Measurements from ENCODE around the gene TYROBP. TPM values are rescaled to one million over a fixed set of nuclear protein-coding genes. Genes with fewer than 3 reads are reported as not detected.

Gene TYROBP
- total RNA-seq: not detected in 2 replicates

GRCh38 chr19:35908010-35908441, at the start of gene TYROBP:
TYROBP (minus strand) TSS chr19:35908295; CDS start chr19:35908228, 67 bp downstream.

GRCh38 chr19:35935911-35936737, 28.0 kb upstream of the TYROBP start, which contains the start of gene LRFN3:
LRFN3 (plus strand) TSS chr19:35936374; CDS start chr19:35939426, 3,052 bp downstream.

GRCh38 chr19:35901854-35902661, 6.0 kb downstream of the TYROBP start, which contains the start of gene HCST:
HCST (plus strand) TSS chr19:35902529; CDS start chr19:35902594, 65 bp downstream.

GRCh38 chr19:35868172-35868822, 39.8 kb downstream of the TYROBP start, which contains the start of gene APLP1:
APLP1 (plus strand) TSS chr19:35868574; CDS start chr19:35868637, 63 bp downstream.

GRCh38 chr19:35856546-35857149, 51.4 kb downstream of the TYROBP start, which contains the start of gene KIRREL2:
KIRREL2 (plus strand) TSS chr19:35856911; CDS start chr19:35857120, 209 bp downstream.

Other genes with a start within 250 kb of the TYROBP start
- not detected in 2 replicates for gene UPK1A, start 241.8 kb downstream of the TYROBP start, total RNA-seq
- not detected in 2 replicates for gene ZBTB32, start 203.7 kb downstream of the TYROBP start, total RNA-seq
- 4.1 and 21.1 TPM in 2 replicates for gene KMT2B, start 190.3 kb downstream of the TYROBP start, total RNA-seq
- gene IGFLR1, start 165.8 kb downstream of the TYROBP start, total RNA-seq: under 0.01 and 0.43 TPM in 2 replicates
- 9.1 and 12.6 TPM in 2 replicates for gene U2AF1L4, start 162.9 kb downstream of the TYROBP start, total RNA-seq
- gene PSENEN, start 162.6 kb downstream of the TYROBP start, total RNA-seq: 14.9 and 15.7 TPM in 2 replicates
- 5.8 and 7.3 TPM in 2 replicates for gene LIN37, start 159.7 kb downstream of the TYROBP start, total RNA-seq
- gene HSPB6, start 151.3 kb downstream of the TYROBP start, total RNA-seq: under 0.01 and 0.28 TPM in 2 replicates
- gene PROSER3, start 150.1 kb downstream of the TYROBP start, total RNA-seq: 2.1 and 5.7 TPM in 2 replicates
- 0.57 TPM in 1 of 2 replicates, not detected in the other for gene ARHGAP33, start 132.7 kb downstream of the TYROBP start, total RNA-seq
- not detected in 2 replicates for gene PRODH2, start 95.5 kb downstream of the TYROBP start, total RNA-seq
- gene NPHS1, start 55.8 kb downstream of the TYROBP start, total RNA-seq: not detected in 2 replicates
- gene KIRREL2, start 51.4 kb downstream of the TYROBP start, total RNA-seq: not detected in 2 replicates
- 0.64 TPM in 1 of 2 replicates, not detected in the other for gene APLP1, start 39.7 kb downstream of the TYROBP start, total RNA-seq
- 3.4 and 3.6 TPM in 2 replicates for gene NFKBID, start 7.8 kb downstream of the TYROBP start, total RNA-seq
- 0.14 TPM in 1 of 2 replicates, not detected in the other for gene HCST, start 5.8 kb downstream of the TYROBP start, total RNA-seq
- 2.4 and 6.5 TPM in 2 replicates for gene LRFN3, start 28.1 kb upstream of the TYROBP start, total RNA-seq
- 7.5 and 16.1 TPM in 2 replicates for gene SDHAF1, start 86.9 kb upstream of the TYROBP start, total RNA-seq
- 1.4 and 5.2 TPM in 2 replicates for gene SYNE4, start 100.5 kb upstream of the TYROBP start, total RNA-seq
- 12.0 and 15.4 TPM in 2 replicates for gene ALKBH6, start 105.9 kb upstream of the TYROBP start, total RNA-seq
- gene CLIP3, start 124.6 kb upstream of the TYROBP start, total RNA-seq: 0.36 TPM in 1 of 2 replicates, not detected in the other
- 2.4 and 2.8 TPM in 2 replicates for gene THAP8, start 146.0 kb upstream of the TYROBP start, total RNA-seq
- 0.28 and 0.68 TPM in 2 replicates for gene WDR62, start 146.6 kb upstream of the TYROBP start, total RNA-seq
- not detected in 2 replicates for gene OVOL3, start 202.8 kb upstream of the TYROBP start, total RNA-seq
- 63.3 and 89.9 TPM in 2 replicates for gene POLR2I, start 206.6 kb upstream of the TYROBP start, total RNA-seq
- 102 and 103 TPM in 2 replicates for gene TBCB, start 207.2 kb upstream of the TYROBP start, total RNA-seq
- 258 and 283 TPM in 2 replicates for gene CAPNS1, start 231.8 kb upstream of the TYROBP start, total RNA-seq
- gene COX7A1, start 244.2 kb upstream of the TYROBP start, total RNA-seq: not detected in 2 replicates

Data from nasal cavity respiratory epithelium epithelial cell of viscerocranial mucosa (primary cell).